ENCODE results near the gene MSL1. TPM values are rescaled to one million over a fixed set of nuclear protein-coding genes. Genes with fewer than 3 reads are reported as not detected.

The MSL1 gene
- total and polyA plus RNA-seq, 9 of the 15 experiments (the other 6 are each of a cell fraction or from before 2014, with no cell fraction given): 13.8 to 120 (median 61.9) TPM

DNA sequence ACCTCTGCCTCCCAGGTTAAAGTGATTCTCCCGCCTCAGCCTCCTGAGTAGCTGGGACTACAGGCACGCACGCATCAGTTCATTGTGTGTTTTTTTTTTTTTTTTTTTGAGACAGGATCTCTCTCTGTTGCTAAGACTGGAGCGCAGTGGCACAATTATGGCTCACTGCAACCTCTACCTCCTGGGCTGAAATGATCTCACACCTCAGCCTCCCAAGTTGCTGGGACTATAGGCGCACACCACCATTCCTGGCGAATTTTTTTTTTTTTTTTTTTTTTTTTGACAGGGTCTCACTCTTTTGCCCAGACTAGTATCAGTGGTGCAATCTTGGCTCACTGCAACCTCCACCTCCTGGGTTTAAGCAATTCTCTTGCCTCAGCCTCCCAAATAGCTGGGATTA is 37.7 kb downstream of the MSL1 start:
- peaks cover 70% of the 10 kb centered on the region for H3K36me3 ChIP-seq (ENCODE audit: control insufficient read depth, insufficient read depth, low read length)
- 100% methylated on average over 1 of the region's 6 CpGs for WGBS (ENCODE audit: insufficient coverage, low coverage, missing lambda C conversion rate)
- no peak overlapping the region for H2AFZ ChIP-seq (ENCODE audit: low read depth, low read length)
- in situ Hi-C loops (cut with MboI) (no loop called here), intact Hi-C loops (cut with micrococcal nuclease) (no loop called here)
- POLR2A ChIA-PET: interaction anchor here (0.6 to 1.3 kb wide), 4 partner anchors 11 to 159 kb away, joined by 3 to 4 read pairs (median 3); no protein-coding TSS in a partner anchor
- no peak for ATAC-seq
- no peaks in the 10 kb centered on the region for H4K20me1 ChIP-seq (replicated peaks; ENCODE audit: control insufficient read depth, insufficient read depth, low read length)
- no peaks in the 10 kb centered on the region for H3K27me3 ChIP-seq (ENCODE audit: control insufficient read depth in 2 of 2, insufficient read depth in 2 of 2, low read length in 2 of 2)
- H3K9me1 ChIP-seq (ENCODE audit: control insufficient read depth, insufficient read depth, low read length): no peaks in the 10 kb centered on the region
- H3K27ac ChIP-seq (ENCODE audit: extremely low read depth, low read depth, low read length): no peak overlapping the region
- H3K4me2 ChIP-seq (ENCODE audit: insufficient read depth, low read length): no peak overlapping the region
- no peak overlapping the region for H3K4me3 ChIP-seq
- BruUV-seq (replicated peaks): no TSS peak
- no peak overlapping the region for H3K9ac ChIP-seq (ENCODE audit: insufficient read depth in 1 of 2, low read depth in 2 of 2, low read length in 2 of 2)
- no peak for FAIRE-seq
- H3K9me3 ChIP-seq (replicated peaks; ENCODE audit: control insufficient read depth, insufficient read depth, low read depth, low read length): no peaks in the 10 kb centered on the region
- CTCF ChIA-PET (ENCODE audit: low intra/inter-chr PET ratio): no interaction called here
- H3K79me2 ChIP-seq (ENCODE audit: control insufficient read depth, insufficient read depth, low read length): peaks cover 42% of the 10 kb centered on the region
- H3K4me1 ChIP-seq (replicated peaks in 1 of 2; ENCODE audit: control insufficient read depth in 2 of 2, insufficient read depth in 2 of 2, low read length in 2 of 2): peaks cover 3 to 6% of the 10 kb centered on the region in 2 experiments; a peak in 2 of 5 replicates
- DNase-seq (ENCODE audit: extremely low read depth in 1 of 4, low spot score in 3 of 4): no peak
- TF ChIP-seq, protein P1, sequence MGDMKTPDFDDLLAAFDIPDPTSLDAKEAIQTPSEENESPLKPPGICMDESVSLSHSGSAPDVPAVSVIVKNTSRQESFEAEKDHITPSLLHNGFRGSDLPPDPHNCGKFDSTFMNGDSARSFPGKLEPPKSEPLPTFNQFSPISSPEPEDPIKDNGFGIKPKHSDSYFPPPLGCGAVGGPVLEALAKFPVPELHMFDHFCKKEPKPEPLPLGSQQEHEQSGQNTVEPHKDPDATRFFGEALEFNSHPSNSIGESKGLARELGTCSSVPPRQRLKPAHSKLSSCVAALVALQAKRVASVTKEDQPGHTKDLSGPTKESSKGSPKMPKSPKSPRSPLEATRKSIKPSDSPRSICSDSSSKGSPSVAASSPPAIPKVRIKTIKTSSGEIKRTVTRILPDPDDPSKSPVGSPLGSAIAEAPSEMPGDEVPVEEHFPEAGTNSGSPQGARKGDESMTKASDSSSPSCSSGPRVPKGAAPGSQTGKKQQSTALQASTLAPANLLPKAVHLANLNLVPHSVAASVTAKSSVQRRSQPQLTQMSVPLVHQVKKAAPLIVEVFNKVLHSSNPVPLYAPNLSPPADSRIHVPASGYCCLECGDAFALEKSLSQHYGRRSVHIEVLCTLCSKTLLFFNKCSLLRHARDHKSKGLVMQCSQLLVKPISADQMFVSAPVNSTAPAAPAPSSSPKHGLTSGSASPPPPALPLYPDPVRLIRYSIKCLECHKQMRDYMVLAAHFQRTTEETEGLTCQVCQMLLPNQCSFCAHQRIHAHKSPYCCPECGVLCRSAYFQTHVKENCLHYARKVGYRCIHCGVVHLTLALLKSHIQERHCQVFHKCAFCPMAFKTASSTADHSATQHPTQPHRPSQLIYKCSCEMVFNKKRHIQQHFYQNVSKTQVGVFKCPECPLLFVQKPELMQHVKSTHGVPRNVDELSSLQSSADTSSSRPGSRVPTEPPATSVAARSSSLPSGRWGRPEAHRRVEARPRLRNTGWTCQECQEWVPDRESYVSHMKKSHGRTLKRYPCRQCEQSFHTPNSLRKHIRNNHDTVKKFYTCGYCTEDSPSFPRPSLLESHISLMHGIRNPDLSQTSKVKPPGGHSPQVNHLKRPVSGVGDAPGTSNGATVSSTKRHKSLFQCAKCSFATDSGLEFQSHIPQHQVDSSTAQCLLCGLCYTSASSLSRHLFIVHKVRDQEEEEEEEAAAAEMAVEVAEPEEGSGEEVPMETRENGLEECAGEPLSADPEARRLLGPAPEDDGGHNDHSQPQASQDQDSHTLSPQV (IDR thresholded peaks at IDR 0.05): no peak
- TF ChIP-seq ZFX (CRISPR knock-in tag; IDR thresholded peaks at IDR 0.05) (no peak), SLC30A9 (CRISPR knock-in tag; IDR thresholded peaks at IDR 0.05) (no peak), MXD1 (CRISPR knock-in tag; IDR thresholded peaks at IDR 0.05; ENCODE audit: borderline replicate concordance, poor library complexity, severe bottlenecking) (no peak), TCFL5 (CRISPR knock-in tag; conservative IDR thresholded peaks at IDR 0.05) (no peak), XRCC3 (IDR thresholded peaks at IDR 0.05) (no peak)
